Neural cell (in vitro differentiated cells): ENCODE measurements around the gene SLX4.

ENCODE experiments used
- CTCF ChIP-seq: fragments of 450-650 bp; IDR thresholded peaks from 2 replicates; pipeline ENCODE4 v1.5.1; 2014; ENCODE audit warnings: antibody characterized with exemption, mild to moderate bottlenecking, moderate library complexity; ENCODE audit not compliant: poor library complexity, severe bottlenecking
- EP300 ChIP-seq: fragments of 450-650 bp; conservative IDR thresholded peaks from 2 replicates; pipeline ENCODE4 v1.6.1; 2014; ENCODE audit warnings: antibody characterized with exemption, mild to moderate bottlenecking, moderate library complexity; ENCODE audit not compliant: poor library complexity, severe bottlenecking
- EZH2 ChIP-seq: fragments of 200-600, 300-800 bp; shearing (Covaris generic), sonication (generic); IDR thresholded peaks from 2 replicates; pipeline ENCODE4 v1.6.1; 2014; ENCODE audit warnings: antibody characterized with exemption, low read length, borderline replicate concordance, mild to moderate bottlenecking; ENCODE audit not compliant: insufficient read depth, poor library complexity, severe bottlenecking
- MXI1 ChIP-seq: fragments of 450-650 bp; conservative IDR thresholded peaks from 2 replicates; pipeline ENCODE4 v1.6.1; 2014; ENCODE audit warnings: antibody characterized with exemption, mild to moderate bottlenecking; ENCODE audit not compliant: poor library complexity, severe bottlenecking
- POLR2AphosphoS5 ChIP-seq: IDR thresholded peaks from 2 replicates; pipeline ENCODE4 v1.6.1; 2012
- RAD21 ChIP-seq: fragments of 450-650 bp; conservative IDR thresholded peaks from 2 replicates; pipeline ENCODE4 v1.6.1; 2014; ENCODE audit warnings: antibody characterized with exemption, mild to moderate bottlenecking, moderate library complexity
- REST ChIP-seq: IDR thresholded peaks from 2 replicates; pipeline ENCODE4 v1.6.1; 2012; ENCODE audit warnings: borderline replicate concordance
- SMC3 ChIP-seq: fragments of 450-650 bp; conservative IDR thresholded peaks from 2 replicates; pipeline ENCODE4 v1.6.1; 2014; ENCODE audit warnings: antibody characterized with exemption, mild to moderate bottlenecking, moderate library complexity; ENCODE audit not compliant: poor library complexity
- TAF1 ChIP-seq: IDR thresholded peaks from 2 replicates; pipeline ENCODE4 v1.6.1; 2012; ENCODE audit warnings: low read depth

GRCh38 chr16:3584412-3584811 is 27.0 kb downstream of the SLX4 start:
- no peak for TF ChIP-seq POLR2AphosphoS5
- no peak for TF ChIP-seq CTCF
- no peak for TF ChIP-seq SMC3
- TF ChIP-seq EZH2, result no peak
- no peak for TF ChIP-seq RAD21
- no peak for TF ChIP-seq TAF1
- TF ChIP-seq REST, result no peak
- no peak for TF ChIP-seq MXI1
- no peak for TF ChIP-seq EP300
